ENCODE results near the gene NBAS.

DNA sequence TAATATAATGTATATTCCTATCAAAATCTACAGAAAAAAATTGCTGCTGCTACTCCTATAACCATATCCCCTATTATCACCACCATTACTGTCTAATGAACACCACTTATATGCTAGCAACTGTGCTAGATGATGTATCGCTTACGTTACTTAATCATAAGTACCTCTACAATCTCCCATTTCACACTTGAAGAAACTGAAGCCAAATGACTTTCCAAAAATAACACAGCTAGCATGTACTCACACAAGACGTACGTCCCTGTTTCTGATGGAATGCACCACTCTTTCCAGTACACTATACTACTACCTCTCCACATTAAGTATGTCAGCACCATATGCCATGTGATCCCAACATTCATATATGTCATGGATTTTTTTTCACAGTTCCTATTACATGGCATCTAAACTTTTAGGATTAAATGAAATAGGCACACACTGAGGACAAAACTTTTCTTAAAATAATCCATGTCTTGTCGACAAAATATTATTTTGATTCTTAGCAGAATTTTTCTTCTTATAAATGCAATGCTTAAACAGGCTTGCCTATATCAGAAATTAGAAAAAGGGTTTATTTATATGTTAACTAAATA is 112.8 kb downstream of the NBAS start:
- TF ChIP-seq CREB1 (IDR thresholded peaks at IDR 0.05; ENCODE audit: low read depth) (no peak), CHD4 (IDR thresholded peaks at IDR 0.05) (no peak), ZNF384 (IDR thresholded peaks at IDR 0.05; ENCODE audit: borderline replicate concordance, low read depth, low read length) (no peak)
- TF ChIP-seq, protein P1, sequence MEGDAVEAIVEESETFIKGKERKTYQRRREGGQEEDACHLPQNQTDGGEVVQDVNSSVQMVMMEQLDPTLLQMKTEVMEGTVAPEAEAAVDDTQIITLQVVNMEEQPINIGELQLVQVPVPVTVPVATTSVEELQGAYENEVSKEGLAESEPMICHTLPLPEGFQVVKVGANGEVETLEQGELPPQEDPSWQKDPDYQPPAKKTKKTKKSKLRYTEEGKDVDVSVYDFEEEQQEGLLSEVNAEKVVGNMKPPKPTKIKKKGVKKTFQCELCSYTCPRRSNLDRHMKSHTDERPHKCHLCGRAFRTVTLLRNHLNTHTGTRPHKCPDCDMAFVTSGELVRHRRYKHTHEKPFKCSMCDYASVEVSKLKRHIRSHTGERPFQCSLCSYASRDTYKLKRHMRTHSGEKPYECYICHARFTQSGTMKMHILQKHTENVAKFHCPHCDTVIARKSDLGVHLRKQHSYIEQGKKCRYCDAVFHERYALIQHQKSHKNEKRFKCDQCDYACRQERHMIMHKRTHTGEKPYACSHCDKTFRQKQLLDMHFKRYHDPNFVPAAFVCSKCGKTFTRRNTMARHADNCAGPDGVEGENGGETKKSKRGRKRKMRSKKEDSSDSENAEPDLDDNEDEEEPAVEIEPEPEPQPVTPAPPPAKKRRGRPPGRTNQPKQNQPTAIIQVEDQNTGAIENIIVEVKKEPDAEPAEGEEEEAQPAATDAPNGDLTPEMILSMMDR (IDR thresholded peaks at IDR 0.05 in 2 of 3, conservative IDR thresholded peaks at IDR 0.05 in 1 of 3; ENCODE audit: control insufficient read depth in 2 of 3, extremely low read depth in 1 of 3, insufficient read depth in 1 of 3, low read depth in 3 of 3, low read length in 3 of 3), result no peak
- TF ChIP-seq, protein P2, sequence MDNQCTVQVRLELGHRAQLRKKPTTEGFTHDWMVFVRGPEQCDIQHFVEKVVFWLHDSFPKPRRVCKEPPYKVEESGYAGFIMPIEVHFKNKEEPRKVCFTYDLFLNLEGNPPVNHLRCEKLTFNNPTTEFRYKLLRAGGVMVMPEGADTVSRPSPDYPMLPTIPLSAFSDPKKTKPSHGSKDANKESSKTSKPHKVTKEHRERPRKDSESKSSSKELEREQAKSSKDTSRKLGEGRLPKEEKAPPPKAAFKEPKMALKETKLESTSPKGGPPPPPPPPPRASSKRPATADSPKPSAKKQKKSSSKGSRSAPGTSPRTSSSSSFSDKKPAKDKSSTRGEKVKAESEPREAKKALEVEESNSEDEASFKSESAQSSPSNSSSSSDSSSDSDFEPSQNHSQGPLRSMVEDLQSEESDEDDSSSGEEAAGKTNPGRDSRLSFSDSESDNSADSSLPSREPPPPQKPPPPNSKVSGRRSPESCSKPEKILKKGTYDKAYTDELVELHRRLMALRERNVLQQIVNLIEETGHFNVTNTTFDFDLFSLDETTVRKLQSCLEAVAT (IDR thresholded peaks at IDR 0.05), result no peak

Measured in GM12878 (cell line).